ENCODE results near the gene TMEM121. TPM values are rescaled to one million over a fixed set of nuclear protein-coding genes. Genes with fewer than 3 reads are reported as not detected.

Gene TMEM121
- total RNA-seq, 1 experiment from 2014 or later: 33.6 TPM

GRCh38 chr14:105487986-105488777 lies 38.2 kb upstream of the TMEM121 start:
- H3K4me1 ChIP-seq (ENCODE audit: insufficient read depth, low read length): peaks cover 30% of the 10 kb centered on the region
- no TSS peak for BruUV-seq (replicated peaks)
- intact Hi-C loops (cut with micrococcal nuclease): no loop called here
- peak overlapping the region; percentile 83 for H3K4me2 ChIP-seq (ENCODE audit: low read length)
- no peaks in the 10 kb centered on the region for H3K9me2 ChIP-seq (replicated peaks; ENCODE audit: low read length)
- peaks cover 13% of the 10 kb centered on the region for H3K79me2 ChIP-seq (ENCODE audit: low read length)
- ChIA-PET CTCF (interaction anchor here (0.6 to 2.7 kb wide), 3 partner anchors 7 to 117 kb away, joined by 5 to 24 read pairs (median 10); no protein-coding TSS in a partner anchor), POLR2A (ENCODE audit: unreplicated experiment) (no interaction called here)
- H3K27me3 ChIP-seq (ENCODE audit: low read length): no peaks in the 10 kb centered on the region
- no peaks in the 10 kb centered on the region for H3F3A ChIP-seq (ENCODE audit: low read length, unreplicated experiment)
- no peak for DNase-seq
- TF ChIP-seq EZH2 (IDR thresholded peaks at IDR 0.05; ENCODE audit: low read length, unreplicated experiment) (no peak), EZH2phosphoT487 (IDR thresholded peaks at IDR 0.05; ENCODE audit: borderline replicate concordance, low read length) (no peak), CTCF (conservative IDR thresholded peaks at IDR 0.05; ENCODE audit: low read depth, low read length) (no peak)
- no peak for ATAC-seq
- no peaks in the 10 kb centered on the region for H3K9me3 ChIP-seq (ENCODE audit: low read length)
- H3K4me3 ChIP-seq (ENCODE audit: low read length): peak overlapping the region; percentile 66
- H4K20me1 ChIP-seq (ENCODE audit: low read length): peaks cover 11% of the 10 kb centered on the region
- no peak overlapping the region for H3K27ac ChIP-seq (ENCODE audit: low read length)
- no peak overlapping the region for H2AFZ ChIP-seq (ENCODE audit: low read length)
- no peaks in the 10 kb centered on the region for H3K36me3 ChIP-seq (ENCODE audit: low read depth, low read length)
- H3K9ac ChIP-seq (ENCODE audit: low read length): peak overlapping the region; percentile 65; the same call in 1 of the 2 replicates

- Histone ChIP-seq H3K4me1 (ENCODE audit: insufficient read depth, low read length) (peaks cover 24% of the 10 kb centered on the region), H3K4me3 (ENCODE audit: low read length) (peak overlapping the region; percentile 86), H3K9me3 (ENCODE audit: low read length) (no peaks in the 10 kb centered on the region), H3F3A (ENCODE audit: low read length, unreplicated experiment) (no peaks in the 10 kb centered on the region), H3K79me2 (ENCODE audit: low read length) (peaks cover 13% of the 10 kb centered on the region), H3K9me2 (replicated peaks; ENCODE audit: low read length) (no peaks in the 10 kb centered on the region), H3K27me3 (ENCODE audit: low read length) (no peaks in the 10 kb centered on the region), H4K20me1 (ENCODE audit: low read length) (peaks cover 11% of the 10 kb centered on the region), H3K27ac (ENCODE audit: low read length) (peak overlapping the region; percentile 72), H3K36me3 (ENCODE audit: low read depth, low read length) (no peaks in the 10 kb centered on the region), H2AFZ (ENCODE audit: low read length) (no peak overlapping the region), H3K9ac (ENCODE audit: low read length) (peak overlapping the region; percentile 87), H3K4me2 (ENCODE audit: low read length) (peak overlapping the region; percentile 99)
- no peak for ATAC-seq
- ChIA-PET POLR2A (ENCODE audit: unreplicated experiment) (interaction anchor here (0.5 to 1.7 kb wide), 2 partner anchors 8 to 15 kb away, joined by 3 to 18 read pairs; no protein-coding TSS in a partner anchor), CTCF (interaction anchor here (0.6 to 2.7 kb wide), 7 partner anchors 8 to 118 kb away, joined by 3 to 24 read pairs (median 5); no protein-coding TSS in a partner anchor)
- no peak for TF ChIP-seq EZH2 (IDR thresholded peaks at IDR 0.05; ENCODE audit: low read length, unreplicated experiment)
- TF ChIP-seq CTCF (conservative IDR thresholded peaks at IDR 0.05; ENCODE audit: low read depth, low read length): no peak
- TF ChIP-seq EZH2phosphoT487 (IDR thresholded peaks at IDR 0.05; ENCODE audit: borderline replicate concordance, low read length): no peak
- DNase-seq: no peak
- TSS peak; percentile 51 for BruUV-seq (replicated peaks)
- intact Hi-C loops (cut with micrococcal nuclease): no loop called here
Observed at GRCh38 chr14:105488781-105489541, 37.4 kb upstream of the TMEM121 start.

Data from PC-3 (cell line).